ENCODE measurements around the gene ATG2B.

DNA sequence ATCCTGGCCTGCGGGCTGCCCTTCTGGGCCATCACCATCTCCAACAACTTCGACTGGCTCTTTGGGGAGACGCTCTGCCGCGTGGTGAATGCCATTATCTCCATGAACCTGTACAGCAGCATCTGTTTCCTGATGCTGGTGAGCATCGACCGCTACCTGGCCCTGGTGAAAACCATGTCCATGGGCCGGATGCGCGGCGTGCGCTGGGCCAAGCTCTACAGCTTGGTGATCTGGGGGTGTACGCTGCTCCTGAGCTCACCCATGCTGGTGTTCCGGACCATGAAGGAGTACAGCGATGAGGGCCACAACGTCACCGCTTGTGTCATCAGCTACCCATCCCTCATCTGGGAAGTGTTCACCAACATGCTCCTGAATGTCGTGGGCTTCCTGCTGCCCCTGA lies 122.5 kb downstream of the ATG2B start:
- no peak for TF ChIP-seq POLR2AphosphoS5 (IDR thresholded peaks at IDR 0.05; ENCODE audit: borderline replicate concordance, low read depth, low read length)
- no peak for TF ChIP-seq EZH2 (IDR thresholded peaks at IDR 0.05)
